GDM1 (cell line): ENCODE results near the gene ETV2.
"Not testable (repeated sequence)": the region's sequence is repeated elsewhere in the genome, so short reads cannot be mapped to it uniquely, and the experiment has no call there.

Experiments used
- DNase-seq: peaks from one replicate; lab custom pipeline; 2025; lab: John Stamatoyannopoulos, UW

Gene ETV2

GRCh38 chr19:35641515-35642151 is at the start of gene ETV2:
ETV2 (plus strand) TSS chr19:35641745; CDS start chr19:35642461, 716 bp downstream.
- no peak for DNase-seq

GRCh38 chr19:35592226-35592625 is 49.3 kb upstream of the ETV2 start:
- peak; percentile 9 for DNase-seq

GRCh38 chr19:35595026-35595425 is 46.5 kb upstream of the ETV2 start:
- not testable (repeated sequence) for DNase-seq

- DNase-seq: no peak
Measured at GRCh38 chr19:35595928-35596327, 45.6 kb upstream of the ETV2 start.

GRCh38 chr19:35596366-35596999 is 45.1 kb upstream of the ETV2 start:
- DNase-seq: no peak

- no peak for DNase-seq
Measured at GRCh38 chr19:35601971-35602370, 39.6 kb upstream of the ETV2 start.

GRCh38 chr19:35604436-35604835 is 37.1 kb upstream of the ETV2 start:
- DNase-seq: not testable (repeated sequence)

GRCh38 chr19:35607170-35607569 is 34.4 kb upstream of the ETV2 start:
- DNase-seq: not testable (repeated sequence)

GRCh38 chr19:35607661-35608060 is 33.9 kb upstream of the ETV2 start:
- DNase-seq: no peak

GRCh38 chr19:35608251-35608650 is 33.3 kb upstream of the ETV2 start:
- DNase-seq: no peak

GRCh38 chr19:35609851-35610353 is 31.6 kb upstream of the ETV2 start:
- DNase-seq: no peak

GRCh38 chr19:35612224-35612558 is 29.4 kb upstream of the ETV2 start:
- no peak for DNase-seq

GRCh38 chr19:35612559-35613321 is 28.8 kb upstream of the ETV2 start, which contains the start of gene HAUS5:
HAUS5 (plus strand) TSS chr19:35612735; CDS start chr19:35612795, 60 bp downstream.
- peak; percentile 91 for DNase-seq

- DNase-seq: no peak
Measured at GRCh38 chr19:35613574-35613973, 28.0 kb upstream of the ETV2 start.

GRCh38 chr19:35615036-35615435 is 26.5 kb upstream of the ETV2 start:
- DNase-seq: no peak

- DNase-seq: no peak
Measured at GRCh38 chr19:35618857-35619256, 22.7 kb upstream of the ETV2 start.

- no peak for DNase-seq
Measured at GRCh38 chr19:35619290-35619923, 22.1 kb upstream of the ETV2 start.

GRCh38 chr19:35620001-35620400 is 21.5 kb upstream of the ETV2 start:
- DNase-seq: no peak

GRCh38 chr19:35621708-35622107 is 19.8 kb upstream of the ETV2 start:
- no peak for DNase-seq

GRCh38 chr19:35622750-35623149 is 18.8 kb upstream of the ETV2 start:
- no peak for DNase-seq

- no peak for DNase-seq
Measured at GRCh38 chr19:35623327-35624010, 18.1 kb upstream of the ETV2 start.

- no peak for DNase-seq
Measured at GRCh38 chr19:35628264-35628564, 13.3 kb upstream of the ETV2 start.
